ENCODE results near the gene SGPP1.
A peak's percentile ranks its signal among the peaks of the same experiment; 100 is the strongest.

SGPP1 gene

GRCh38 chr14:63747846-63748245 is 20.0 kb upstream of the SGPP1 start:
- H3K4me3 ChIP-seq (IDR thresholded peaks at IDR 0.05; ENCODE audit: insufficient read depth, low read depth, low read length) = no peak overlapping the region
- no peaks in the 10 kb centered on the region for H3K79me2 ChIP-seq (ENCODE audit: insufficient read depth, low read depth)
- no peaks in the 10 kb centered on the region for H3K4me1 ChIP-seq (ENCODE audit: low read depth, poor library complexity, severe bottlenecking)
- no peak overlapping the region for H2AFZ ChIP-seq (ENCODE audit: low read depth)
- H4K20me1 ChIP-seq (ENCODE audit: insufficient read depth) = no peaks in the 10 kb centered on the region
- TF ChIP-seq, protein P1, sequence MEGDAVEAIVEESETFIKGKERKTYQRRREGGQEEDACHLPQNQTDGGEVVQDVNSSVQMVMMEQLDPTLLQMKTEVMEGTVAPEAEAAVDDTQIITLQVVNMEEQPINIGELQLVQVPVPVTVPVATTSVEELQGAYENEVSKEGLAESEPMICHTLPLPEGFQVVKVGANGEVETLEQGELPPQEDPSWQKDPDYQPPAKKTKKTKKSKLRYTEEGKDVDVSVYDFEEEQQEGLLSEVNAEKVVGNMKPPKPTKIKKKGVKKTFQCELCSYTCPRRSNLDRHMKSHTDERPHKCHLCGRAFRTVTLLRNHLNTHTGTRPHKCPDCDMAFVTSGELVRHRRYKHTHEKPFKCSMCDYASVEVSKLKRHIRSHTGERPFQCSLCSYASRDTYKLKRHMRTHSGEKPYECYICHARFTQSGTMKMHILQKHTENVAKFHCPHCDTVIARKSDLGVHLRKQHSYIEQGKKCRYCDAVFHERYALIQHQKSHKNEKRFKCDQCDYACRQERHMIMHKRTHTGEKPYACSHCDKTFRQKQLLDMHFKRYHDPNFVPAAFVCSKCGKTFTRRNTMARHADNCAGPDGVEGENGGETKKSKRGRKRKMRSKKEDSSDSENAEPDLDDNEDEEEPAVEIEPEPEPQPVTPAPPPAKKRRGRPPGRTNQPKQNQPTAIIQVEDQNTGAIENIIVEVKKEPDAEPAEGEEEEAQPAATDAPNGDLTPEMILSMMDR (conservative IDR thresholded peaks at IDR 0.05; ENCODE audit: low read depth, low read length) = no peak
- H3K27me3 ChIP-seq (ENCODE audit: insufficient read depth, low read depth) = no peaks in the 10 kb centered on the region
- no peak overlapping the region for H3K27ac ChIP-seq
- no peak overlapping the region for H3K4me2 ChIP-seq
- H3K36me3 ChIP-seq (ENCODE audit: insufficient read depth) = no peaks in the 10 kb centered on the region
- H3K9ac ChIP-seq = no peak overlapping the region

DNA sequence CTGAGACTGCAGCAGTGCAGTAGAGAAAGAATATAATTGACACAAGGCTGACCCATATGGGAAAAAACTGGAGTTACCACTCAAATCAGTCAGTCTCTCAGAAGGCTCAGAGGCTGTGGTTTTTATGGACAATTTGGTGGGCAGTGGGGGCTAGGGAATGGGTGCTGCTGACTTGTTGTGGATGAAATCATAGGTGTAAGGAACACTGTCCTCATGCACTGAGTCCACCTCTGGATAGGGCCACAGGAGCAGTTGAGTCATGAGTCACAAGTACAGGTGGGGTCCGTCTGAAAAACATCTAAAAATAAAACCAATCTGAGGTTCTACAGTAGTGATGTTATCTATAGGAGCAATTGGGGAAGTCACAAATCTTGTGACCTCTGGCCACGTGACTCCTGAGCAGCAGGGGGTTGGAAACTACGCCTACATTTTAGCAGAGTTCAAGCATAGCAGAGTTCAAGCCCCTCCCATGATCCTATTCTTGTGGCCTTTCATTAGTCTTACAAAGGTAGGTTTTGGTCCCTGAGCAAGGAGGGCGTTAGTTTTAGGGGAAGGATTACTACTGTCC is 18.1 kb upstream of the SGPP1 start:
- H3K4me2 ChIP-seq = no peak overlapping the region

GRCh38 chr14:63745272-63745671 is 17.4 kb upstream of the SGPP1 start:
- Histone ChIP-seq H3K27ac (no peak overlapping the region), H3K9ac (no peak overlapping the region), H3K4me1 (ENCODE audit: low read depth, poor library complexity, severe bottlenecking) (no peaks in the 10 kb centered on the region), H3K4me2 (no peak overlapping the region), H3K4me3 (IDR thresholded peaks at IDR 0.05; ENCODE audit: insufficient read depth, low read depth, low read length) (no peak overlapping the region), H3K27me3 (ENCODE audit: insufficient read depth, low read depth) (no peaks in the 10 kb centered on the region), H2AFZ (ENCODE audit: low read depth) (no peak overlapping the region), H4K20me1 (ENCODE audit: insufficient read depth) (no peaks in the 10 kb centered on the region), H3K36me3 (ENCODE audit: insufficient read depth) (no peaks in the 10 kb centered on the region), H3K79me2 (ENCODE audit: insufficient read depth, low read depth) (no peaks in the 10 kb centered on the region)
- TF ChIP-seq, protein P1 (conservative IDR thresholded peaks at IDR 0.05; ENCODE audit: low read depth, low read length) = no peak

More for the DNA sequence above, 18.1 kb upstream of the SGPP1 start:
- Histone ChIP-seq H3K27ac (no peak overlapping the region), H3K4me1 (ENCODE audit: low read depth, poor library complexity, severe bottlenecking) (no peaks in the 10 kb centered on the region), H3K4me3 (IDR thresholded peaks at IDR 0.05; ENCODE audit: insufficient read depth, low read depth, low read length) (no peak overlapping the region), H3K27me3 (ENCODE audit: insufficient read depth, low read depth) (no peaks in the 10 kb centered on the region), H3K36me3 (ENCODE audit: insufficient read depth) (no peaks in the 10 kb centered on the region), H4K20me1 (ENCODE audit: insufficient read depth) (no peaks in the 10 kb centered on the region), H3K9ac (no peak overlapping the region), H3K79me2 (ENCODE audit: insufficient read depth, low read depth) (no peaks in the 10 kb centered on the region), H2AFZ (ENCODE audit: low read depth) (no peak overlapping the region)
- TF ChIP-seq, protein P1 (conservative IDR thresholded peaks at IDR 0.05; ENCODE audit: low read depth, low read length) = no peak

GRCh38 chr14:63737582-63738006 is 9.7 kb upstream of the SGPP1 start:
- H3K79me2 ChIP-seq (ENCODE audit: insufficient read depth, low read depth) = no peaks in the 10 kb centered on the region
- no peak overlapping the region for H3K27ac ChIP-seq
- H4K20me1 ChIP-seq (ENCODE audit: insufficient read depth) = no peaks in the 10 kb centered on the region
- H3K4me3 ChIP-seq (IDR thresholded peaks at IDR 0.05; ENCODE audit: insufficient read depth, low read depth, low read length) = no peak overlapping the region
- no peaks in the 10 kb centered on the region for H3K36me3 ChIP-seq (ENCODE audit: insufficient read depth)
- peak overlapping the region; percentile 52 for H3K4me2 ChIP-seq
- TF ChIP-seq, protein P1 (conservative IDR thresholded peaks at IDR 0.05; ENCODE audit: low read depth, low read length) = no peak
- peaks cover 20% of the 10 kb centered on the region for H3K4me1 ChIP-seq (ENCODE audit: low read depth, poor library complexity, severe bottlenecking)
- H3K27me3 ChIP-seq (ENCODE audit: insufficient read depth, low read depth) = no peaks in the 10 kb centered on the region
- no peak overlapping the region for H3K9ac ChIP-seq
- H2AFZ ChIP-seq (ENCODE audit: low read depth) = no peak overlapping the region; the same call in 1 of the 2 replicates

Data from KMS-11 (cell line).